OCI-LY7 (cell line): ENCODE results near the gene TAOK1.

ENCODE experiments used
- EZH2phosphoT487 ChIP-seq: fragments of 200-600 bp; sonication (generic); IDR thresholded peaks from 2 replicates; pipeline ENCODE4 v1.6.1; 2018; ENCODE audit warnings: low read depth, borderline replicate concordance, mild to moderate bottlenecking, mixed run types, antibody characterized with exemption, low read length, moderate library complexity, mixed read lengths
- TF ChIP-seq, protein P1 (sequence below): fragments of 200-600 bp; sonication (generic); conservative IDR thresholded peaks from 2 replicates; pipeline ENCODE4 v1.5.1; 2014; ENCODE audit warnings: mild to moderate bottlenecking, antibody characterized with exemption, low read length, moderate library complexity, mixed read lengths

DNA sequence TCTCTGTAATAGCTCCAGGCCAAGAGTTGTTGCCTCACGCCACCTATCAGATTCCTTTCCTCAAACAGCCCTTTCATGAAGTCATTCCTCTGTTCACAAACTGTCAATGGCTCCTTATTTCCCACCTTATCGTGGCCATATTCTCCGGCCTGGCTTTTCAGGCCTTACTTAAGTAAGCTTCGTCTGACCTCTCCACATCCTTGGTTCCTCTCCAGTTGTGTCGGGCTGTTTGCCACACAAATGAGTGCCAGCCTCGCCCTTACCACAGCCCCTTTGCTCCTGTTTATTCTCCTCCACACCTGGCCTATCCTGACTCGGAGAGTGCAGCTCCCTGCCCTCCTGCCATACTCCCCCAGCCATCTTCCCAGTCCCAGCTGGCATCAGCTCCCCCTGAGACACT, 180.4 kb downstream of the TAOK1 start:
- TF ChIP-seq, protein P1, sequence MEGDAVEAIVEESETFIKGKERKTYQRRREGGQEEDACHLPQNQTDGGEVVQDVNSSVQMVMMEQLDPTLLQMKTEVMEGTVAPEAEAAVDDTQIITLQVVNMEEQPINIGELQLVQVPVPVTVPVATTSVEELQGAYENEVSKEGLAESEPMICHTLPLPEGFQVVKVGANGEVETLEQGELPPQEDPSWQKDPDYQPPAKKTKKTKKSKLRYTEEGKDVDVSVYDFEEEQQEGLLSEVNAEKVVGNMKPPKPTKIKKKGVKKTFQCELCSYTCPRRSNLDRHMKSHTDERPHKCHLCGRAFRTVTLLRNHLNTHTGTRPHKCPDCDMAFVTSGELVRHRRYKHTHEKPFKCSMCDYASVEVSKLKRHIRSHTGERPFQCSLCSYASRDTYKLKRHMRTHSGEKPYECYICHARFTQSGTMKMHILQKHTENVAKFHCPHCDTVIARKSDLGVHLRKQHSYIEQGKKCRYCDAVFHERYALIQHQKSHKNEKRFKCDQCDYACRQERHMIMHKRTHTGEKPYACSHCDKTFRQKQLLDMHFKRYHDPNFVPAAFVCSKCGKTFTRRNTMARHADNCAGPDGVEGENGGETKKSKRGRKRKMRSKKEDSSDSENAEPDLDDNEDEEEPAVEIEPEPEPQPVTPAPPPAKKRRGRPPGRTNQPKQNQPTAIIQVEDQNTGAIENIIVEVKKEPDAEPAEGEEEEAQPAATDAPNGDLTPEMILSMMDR: no peak
- TF ChIP-seq EZH2phosphoT487: no peak
